DMS114 treated with DMSO at 0.1 percent for 48 hours (cell line): ENCODE measurements around the gene OPA1.

ENCODE experiments used
- DNase-seq: peaks from one replicate; lab custom pipeline; 2025; ENCODE audit not compliant: unreplicated experiment; lab: John Stamatoyannopoulos, UW

The OPA1 gene

GRCh38 chr3:193708270-193708669 is 115.3 kb downstream of the OPA1 start:
- no peak for DNase-seq

DNA sequence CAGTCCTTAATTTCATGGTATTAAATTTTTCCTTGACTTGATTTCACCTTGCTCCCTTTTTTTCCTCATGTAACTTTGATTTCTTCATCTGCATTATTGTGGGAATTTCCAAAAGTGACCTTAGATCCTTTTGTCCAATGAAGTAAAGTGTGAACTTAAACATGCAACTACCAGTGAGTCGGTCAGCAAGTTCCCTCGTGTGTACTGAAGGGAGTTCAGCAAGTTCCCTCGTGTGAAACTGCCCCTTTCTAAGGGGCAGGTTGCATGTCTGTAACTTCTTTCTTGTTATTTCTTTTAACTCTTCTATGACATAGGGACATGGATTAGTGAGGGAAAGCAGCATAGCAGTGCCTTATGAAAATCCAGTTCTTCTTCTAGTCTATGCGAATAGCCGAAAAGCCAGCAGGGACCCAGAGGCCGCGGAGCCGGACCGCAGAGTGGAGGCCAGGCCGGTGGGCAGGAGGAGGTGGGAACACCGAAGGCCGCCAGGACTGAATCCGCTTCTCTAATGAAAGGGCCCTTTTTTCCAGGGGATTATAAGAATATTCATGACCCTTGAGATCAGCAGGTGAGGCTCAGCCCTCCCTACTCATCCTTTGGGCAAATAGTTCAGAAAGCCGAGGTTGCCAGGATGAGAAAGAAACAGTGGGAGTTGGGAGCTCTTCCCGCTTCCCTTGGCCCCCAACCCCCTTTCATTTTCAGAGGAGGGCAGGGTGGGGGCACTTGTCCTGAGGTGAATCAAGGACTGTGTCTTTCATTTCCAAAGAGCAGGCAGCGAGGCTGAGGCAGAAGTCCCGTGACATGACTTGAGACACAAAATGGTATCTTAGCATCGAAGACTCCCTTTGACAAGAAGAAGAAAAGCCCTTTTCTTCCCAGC is 117.5 kb downstream of the OPA1 start:
- DNase-seq, result no peak

GRCh38 chr3:193711166-193711485 is 118.1 kb downstream of the OPA1 start:
- DNase-seq, result no peak

DNA sequence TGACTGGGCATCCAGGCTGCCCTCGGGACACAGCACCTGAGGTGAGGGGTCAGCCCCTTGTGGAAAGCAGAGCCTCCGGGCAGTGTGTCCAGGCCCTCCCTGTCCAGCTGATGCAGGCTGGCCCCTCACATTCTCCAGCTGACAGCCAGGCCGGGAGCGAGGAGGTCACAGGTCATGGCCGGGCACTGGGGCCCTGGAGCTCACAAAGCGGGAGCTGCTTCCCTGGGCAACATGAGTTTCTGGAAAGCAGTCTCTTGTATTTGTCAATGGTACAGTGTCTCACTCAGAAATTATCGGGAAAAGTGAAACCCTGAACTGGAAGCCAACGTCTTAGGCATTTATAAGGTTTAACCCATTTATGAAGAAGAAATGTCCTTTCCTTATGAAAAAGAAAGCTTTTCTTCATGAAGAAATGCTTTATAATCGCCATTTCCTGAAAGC is 118.5 kb downstream of the OPA1 start:
- DNase-seq, result no peak

DNA sequence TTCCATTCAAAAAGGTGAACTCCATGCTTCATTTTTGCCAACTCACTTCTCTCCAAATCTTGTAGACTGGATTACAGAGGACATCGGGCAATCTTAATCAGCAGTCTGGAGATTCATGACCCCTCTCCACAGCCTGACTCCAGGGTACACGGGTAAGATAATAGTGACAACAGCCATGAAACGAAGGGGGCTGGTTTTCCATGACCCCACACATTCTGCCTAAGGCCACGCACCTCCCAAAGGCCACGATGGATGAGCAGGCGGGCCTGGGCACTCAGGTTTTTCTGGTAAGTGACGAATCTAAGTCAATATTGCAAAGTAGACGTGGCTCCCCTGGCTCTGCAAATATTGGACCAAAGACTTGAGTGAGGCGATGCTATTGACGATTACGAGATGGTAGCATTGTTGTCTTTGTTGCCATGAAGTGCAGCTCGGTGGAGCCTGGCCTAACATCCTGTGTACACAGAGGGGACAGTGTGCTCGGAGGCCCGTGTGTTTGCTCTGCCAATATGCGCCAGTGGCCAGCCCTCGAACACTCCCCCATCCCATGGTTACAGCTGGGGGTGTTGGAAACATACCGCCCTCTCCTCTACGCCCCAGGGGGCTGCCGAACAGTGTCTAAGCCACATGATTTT is 119.1 kb downstream of the OPA1 start:
- DNase-seq, result no peak

DNA sequence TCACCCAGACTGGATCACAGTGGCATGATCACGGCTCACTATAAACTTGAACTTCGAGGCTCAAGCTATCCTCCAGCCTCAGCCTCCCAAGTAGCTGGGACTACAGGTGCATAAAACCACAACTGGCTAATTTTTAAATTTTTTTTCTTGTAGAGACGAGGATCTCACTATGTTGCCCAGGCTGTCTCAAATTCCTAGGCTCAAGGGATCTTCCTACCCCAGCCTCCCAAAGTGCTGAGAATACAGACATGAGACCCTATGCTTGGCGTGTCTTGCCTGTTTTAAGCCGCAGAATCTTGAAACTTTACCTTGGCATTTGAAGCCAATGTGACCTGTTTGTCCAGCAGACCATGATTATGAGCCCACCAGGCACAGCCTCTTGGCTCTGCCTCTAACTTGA is 119.9 kb downstream of the OPA1 start:
- DNase-seq, result no peak

- DNase-seq, result no peak
Observed at GRCh38 chr3:193714523-193715137, 121.6 kb downstream of the OPA1 start.

GRCh38 chr3:193716150-193716549 is 123.1 kb downstream of the OPA1 start:
- no peak for DNase-seq

GRCh38 chr3:193719735-193720134 is 126.7 kb downstream of the OPA1 start:
- no peak for DNase-seq

DNA sequence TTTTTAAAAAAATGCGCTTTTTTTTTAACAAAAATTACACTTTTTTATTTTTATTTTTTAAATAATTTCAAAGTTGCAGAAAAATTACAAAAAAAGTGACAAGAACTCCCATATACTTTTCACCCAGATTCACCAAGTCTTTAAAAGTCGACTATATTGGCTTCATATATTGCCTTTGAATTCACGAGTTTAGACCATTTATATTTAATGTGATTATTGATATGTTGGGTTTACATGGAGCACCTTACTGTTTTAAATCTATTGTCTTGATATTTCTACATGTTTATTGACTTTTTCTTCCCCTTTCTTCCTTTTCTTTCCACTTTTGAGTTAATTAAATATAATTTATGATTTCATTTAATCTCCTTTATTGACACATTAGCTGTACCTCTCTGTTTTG is 127.2 kb downstream of the OPA1 start:
- DNase-seq, result no peak

- DNase-seq, result no peak
Observed at GRCh38 chr3:193722566-193722965, 129.6 kb downstream of the OPA1 start.

GRCh38 chr3:193727089-193727488 is 134.1 kb downstream of the OPA1 start:
- DNase-seq, result no peak

DNA sequence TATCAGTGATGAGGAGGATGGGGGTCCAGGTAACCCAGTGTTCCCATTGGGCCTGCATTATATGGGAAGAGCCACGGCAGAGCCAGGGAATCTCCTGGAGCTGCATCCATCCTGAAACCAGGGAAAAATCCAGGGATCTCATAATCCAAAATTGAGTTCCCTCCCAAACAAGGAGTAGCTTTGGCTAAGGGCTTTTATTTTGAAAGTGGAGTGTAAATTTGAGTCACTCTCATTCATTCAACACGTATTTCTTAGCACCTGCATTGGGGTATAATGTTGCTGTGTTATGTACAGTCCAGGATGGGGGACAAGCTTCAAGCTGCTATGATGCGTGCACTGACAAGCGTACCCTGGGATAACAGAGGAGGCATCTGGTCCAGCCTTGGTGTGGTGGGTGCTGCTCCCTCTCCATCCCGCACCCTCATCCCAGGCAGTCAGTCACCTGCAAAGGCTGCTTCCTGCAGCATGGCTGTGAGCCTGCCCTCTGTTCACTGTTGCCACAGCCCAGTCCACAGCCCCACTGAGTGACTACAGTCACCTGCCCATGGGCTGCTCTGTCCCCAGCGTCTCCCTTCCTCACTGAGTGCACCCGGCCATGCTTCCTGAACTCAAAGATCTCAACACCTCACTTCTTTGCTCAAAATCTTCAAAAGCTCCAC is 135.6 kb downstream of the OPA1 start:
- no peak for DNase-seq

GRCh38 chr3:193729088-193729465 is 136.1 kb downstream of the OPA1 start:
- no peak for DNase-seq

DNA sequence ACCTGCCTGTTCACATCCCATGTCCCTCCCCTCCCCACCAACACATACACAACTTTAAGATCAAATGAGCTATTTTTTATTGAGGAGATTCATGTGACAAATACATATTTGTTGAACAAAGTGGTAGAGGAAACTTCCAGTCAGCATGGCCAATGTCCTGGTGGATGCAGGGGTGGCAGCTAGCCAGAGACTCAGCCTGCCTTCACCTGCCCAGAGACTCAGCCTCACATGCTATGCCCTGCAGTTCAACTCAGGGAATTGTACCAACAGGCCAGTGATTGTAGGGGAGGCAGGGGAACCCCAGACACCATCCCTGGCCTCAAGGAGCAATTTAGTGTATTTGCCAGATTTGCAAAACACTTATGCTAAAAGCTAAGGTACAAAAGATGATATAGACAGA is 136.6 kb downstream of the OPA1 start:
- DNase-seq, result no peak

GRCh38 chr3:193730511-193730910 is 137.5 kb downstream of the OPA1 start:
- DNase-seq, result no peak

- no peak for DNase-seq
Observed at GRCh38 chr3:193730976-193731375, 138.0 kb downstream of the OPA1 start.

DNA sequence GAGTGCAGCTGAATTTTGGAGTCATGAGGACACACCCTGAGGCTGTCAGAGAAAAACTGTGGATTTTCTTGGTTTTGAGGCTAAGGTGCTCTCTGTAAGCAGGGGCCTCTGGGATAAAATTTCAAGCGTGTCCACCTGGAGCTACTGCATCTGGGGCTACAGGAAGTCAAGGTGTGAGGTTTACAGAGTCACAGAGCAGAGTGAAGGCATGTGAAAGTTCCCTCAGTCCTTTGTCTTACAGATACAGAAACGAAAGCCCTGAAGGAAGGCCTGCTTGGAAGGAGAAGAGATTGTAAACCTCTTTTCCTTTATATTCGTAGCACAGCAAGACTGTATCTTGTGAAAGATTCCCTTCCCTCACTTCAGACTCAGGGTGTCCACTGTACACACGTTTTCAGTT is 138.6 kb downstream of the OPA1 start:
- DNase-seq, result no peak

GRCh38 chr3:193732391-193732790 is 139.4 kb downstream of the OPA1 start:
- no peak for DNase-seq

DNA sequence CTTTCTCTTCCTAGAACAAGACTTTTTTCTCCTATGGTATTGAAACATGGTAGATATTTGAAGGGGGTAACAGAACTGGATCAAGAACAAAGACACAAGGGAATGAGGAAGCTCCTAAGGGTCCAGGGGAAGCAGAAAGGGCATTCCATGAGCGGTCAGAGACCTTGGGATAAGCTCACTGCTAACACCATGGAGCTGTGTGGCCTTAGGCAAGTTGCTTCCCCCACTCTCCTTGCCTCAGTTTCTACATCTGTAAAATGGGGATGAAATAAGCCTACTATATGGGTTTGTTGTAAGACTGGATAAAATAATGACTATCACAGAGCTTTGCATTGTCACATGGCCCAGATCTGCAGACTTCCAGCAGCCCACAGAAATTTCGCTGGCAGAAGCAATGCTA is 139.8 kb downstream of the OPA1 start:
- DNase-seq, result no peak

GRCh38 chr3:193734737-193735366 is 141.8 kb downstream of the OPA1 start:
- DNase-seq, result no peak
